Common myeloid progenitor, CD34-positive (primary cell): ENCODE data around the gene PLEKHJ1.

Experiments
- CTCF ChIA-PET: fragments of 350-600 bp; sonication (Branson Sonifier 250); formaldehyde crosslinking; loops from one replicate; lab custom pipeline; 2021; ENCODE audit warnings: antibody characterized with exemption; lab: Charles Lee
- POLR2A ChIA-PET: fragments of 350-600 bp; sonication (Branson Sonifier 250); formaldehyde crosslinking; loops from one replicate; lab custom pipeline; 2021; ENCODE audit warnings: antibody characterized with exemption; lab: Charles Lee
- DNase-seq, 3 donors: peaks; one replicate each; pipeline versions ENCODE4 v3.0.0 to v3.0.0-alpha.2; 2013
- H3K27ac ChIP-seq, 2 experiments: 1 replicate in 1 of 2; 2 replicates in 1 of 2; pipeline ENCODE4 v1.7.0; 2013; ENCODE audit warnings: inconsistent platforms in 2 of 2, low read length in 2 of 2, mild to moderate bottlenecking in 2 of 2, low read depth in 1 of 2, moderate library complexity in 1 of 2; ENCODE audit not compliant: severe bottlenecking in 2 of 2, insufficient read depth in 1 of 2, poor library complexity in 1 of 2
- H3K27me3 ChIP-seq, 5 experiments: replicated peaks in 2 of 5; 1 replicate in 3 of 5; 2 replicates in 2 of 5; pipeline versions ENCODE4 v1.6.1 to v1.7.0; 2013; ENCODE audit warnings: low read length in 4 of 5, mild to moderate bottlenecking in 2 of 5, moderate library complexity in 2 of 5, inconsistent platforms in 1 of 5; ENCODE audit not compliant: insufficient read depth in 5 of 5, control insufficient read depth in 4 of 5
- H3K36me3 ChIP-seq, 4 experiments: 1 replicate in 2 of 4; 2 replicates in 2 of 4; pipeline versions ENCODE4 v1.6.1 to v1.7.0; 2013; ENCODE audit warnings: low read length in 3 of 4, control low read depth in 1 of 4, mild to moderate bottlenecking in 1 of 4; ENCODE audit not compliant: control insufficient read depth in 4 of 4, insufficient read depth in 4 of 4
- H3K4me1 ChIP-seq, 4 experiments: 1 replicate in 3 of 4; 2 replicates in 1 of 4; pipeline versions ENCODE4 v1.6.1 to v1.7.1; 2013; ENCODE audit warnings: low read length in 3 of 4, mild to moderate bottlenecking in 3 of 4, control low read depth in 1 of 4, inconsistent platforms in 1 of 4, moderate library complexity in 1 of 4; ENCODE audit not compliant: control insufficient read depth in 4 of 4, insufficient read depth in 4 of 4; ENCODE audit errors: control extremely low read depth in 1 of 4
- H3K4me3 ChIP-seq, 7 experiments: 1 replicate in 4 of 7; 2 replicates in 3 of 7; pipeline versions ENCODE4 v1.5.1 to v1.7.0; 2013; ENCODE audit warnings: mild to moderate bottlenecking in 7 of 7, low read length in 6 of 7, moderate library complexity in 6 of 7, inconsistent platforms in 2 of 7, low read depth in 2 of 7, control low read depth in 1 of 7; ENCODE audit not compliant: insufficient read depth in 4 of 7, control insufficient read depth in 1 of 7; ENCODE audit errors: extremely low read depth in 1 of 7
- H3K9me3 ChIP-seq, 5 experiments: 1 replicate in 4 of 5; 2 replicates in 1 of 5; pipeline versions ENCODE4 v1.6.1 to v1.7.1; 2013; ENCODE audit warnings: low read length in 4 of 5, mild to moderate bottlenecking in 2 of 5, inconsistent platforms in 1 of 5, low read depth in 1 of 5, moderate library complexity in 1 of 5; ENCODE audit not compliant: control insufficient read depth in 4 of 5, insufficient read depth in 2 of 5; ENCODE audit errors: control extremely low read depth in 1 of 5
- WGBS: methylation state at CpG from one replicate; pipeline ENCODE4 v1.1.5; 2013; ENCODE audit not compliant: insufficient coverage; 5-methylcytosine and 5-hydroxymethylcytosine counted together

PLEKHJ1 gene

DNA sequence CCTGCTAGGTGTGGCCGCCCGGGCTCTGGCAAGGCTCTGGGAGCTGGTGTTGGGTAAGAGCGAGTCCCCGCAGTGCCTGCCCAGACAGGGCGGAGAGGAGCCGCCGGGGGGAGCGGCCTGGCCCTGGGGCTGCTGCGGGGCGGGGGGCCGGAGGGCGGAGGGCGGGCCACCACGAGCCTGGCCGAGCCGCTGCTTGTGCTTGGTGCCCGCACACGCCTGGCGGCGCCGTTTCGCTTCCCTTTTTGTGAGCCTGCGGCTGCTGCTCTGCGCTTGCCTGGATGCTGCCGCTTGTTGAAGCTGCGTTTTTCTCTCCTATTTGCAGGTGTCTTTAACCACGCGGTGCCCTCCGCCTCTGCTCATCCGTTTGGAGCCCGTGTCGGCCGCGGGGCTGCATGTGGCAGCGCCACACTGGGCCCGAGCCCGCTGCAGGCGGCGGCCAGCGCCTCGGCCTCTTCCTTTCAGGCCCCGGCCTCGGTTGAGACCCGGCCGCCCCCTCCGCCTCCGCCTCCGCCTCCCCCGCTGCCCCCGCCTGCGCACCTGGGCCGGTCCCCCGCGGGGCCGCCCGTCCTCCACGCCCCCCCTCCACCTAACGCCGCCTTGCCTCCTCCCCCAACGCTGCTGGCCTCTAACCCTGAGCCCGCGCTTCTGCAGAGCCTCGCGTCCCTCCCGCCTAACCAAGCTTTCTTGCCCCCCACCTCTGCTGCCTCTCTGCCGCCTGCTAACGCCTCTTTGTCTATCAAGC is 8.5 kb downstream of the PLEKHJ1 start:
- no peak for DNase-seq
- Histone ChIP-seq H3K9me3 (no peaks in the 10 kb centered on the region), H3K4me3 (no peak overlapping the region), H3K27me3 (no peaks in the 10 kb centered on the region), H3K36me3 (peaks cover 11 to 94% (median 68%) of the 10 kb centered on the region in 4 experiments), H3K4me1 (no peaks in the 10 kb centered on the region), H3K27ac (no peak overlapping the region)
- POLR2A ChIA-PET: no interaction called here
- WGBS: 96% methylated on average over 42 of the region's 67 CpGs
- CTCF ChIA-PET: interaction anchor here (1.1 to 1.4 kb wide), 2 partner anchors 11 to 14 kb away, joined by 3 read pairs; no protein-coding TSS in a partner anchor

- 98% methylated on average over 43 of the region's 53 CpGs for WGBS
- no peaks in the 10 kb centered on the region for H3K9me3 ChIP-seq
- ChIA-PET CTCF (interaction anchor here (1.1 to 1.4 kb wide), 2 partner anchors 11 to 13 kb away, joined by 3 read pairs; no protein-coding TSS in a partner anchor), POLR2A (interaction anchor here (0.5 kb wide), 1 partner anchor 67 kb away, joined by 3 read pairs; no protein-coding TSS in a partner anchor)
- H3K27me3 ChIP-seq: no peaks in the 10 kb centered on the region
- no peak overlapping the region for H3K4me3 ChIP-seq
- H3K27ac ChIP-seq: no peak overlapping the region
- no peaks in the 10 kb centered on the region for H3K4me1 ChIP-seq
- no peak for DNase-seq
- peaks cover 13 to 94% (median 71%) of the 10 kb centered on the region in 4 experiments for H3K36me3 ChIP-seq
Observed at GRCh38 chr19:2226840-2227360, 9.2 kb downstream of the PLEKHJ1 start.

GRCh38 chr19:2226051-2226839 is 9.9 kb downstream of the PLEKHJ1 start:
- DNase-seq: no peak
- Histone ChIP-seq H3K4me1 (no peaks in the 10 kb centered on the region), H3K27ac (no peak overlapping the region), H3K36me3 (peaks cover 13 to 94% (median 68%) of the 10 kb centered on the region in 4 experiments), H3K4me3 (no peak overlapping the region), H3K9me3 (no peaks in the 10 kb centered on the region), H3K27me3 (no peaks in the 10 kb centered on the region)
- POLR2A ChIA-PET: interaction anchor here (0.5 kb wide), 1 partner anchor 66 kb away, joined by 3 read pairs; no protein-coding TSS in a partner anchor
- WGBS: 95% methylated on average over 53 of the region's 59 CpGs
- CTCF ChIA-PET: interaction anchor here (1.1 kb wide), 1 partner anchor 13 kb away, joined by 3 read pairs; no protein-coding TSS in a partner anchor

DNA sequence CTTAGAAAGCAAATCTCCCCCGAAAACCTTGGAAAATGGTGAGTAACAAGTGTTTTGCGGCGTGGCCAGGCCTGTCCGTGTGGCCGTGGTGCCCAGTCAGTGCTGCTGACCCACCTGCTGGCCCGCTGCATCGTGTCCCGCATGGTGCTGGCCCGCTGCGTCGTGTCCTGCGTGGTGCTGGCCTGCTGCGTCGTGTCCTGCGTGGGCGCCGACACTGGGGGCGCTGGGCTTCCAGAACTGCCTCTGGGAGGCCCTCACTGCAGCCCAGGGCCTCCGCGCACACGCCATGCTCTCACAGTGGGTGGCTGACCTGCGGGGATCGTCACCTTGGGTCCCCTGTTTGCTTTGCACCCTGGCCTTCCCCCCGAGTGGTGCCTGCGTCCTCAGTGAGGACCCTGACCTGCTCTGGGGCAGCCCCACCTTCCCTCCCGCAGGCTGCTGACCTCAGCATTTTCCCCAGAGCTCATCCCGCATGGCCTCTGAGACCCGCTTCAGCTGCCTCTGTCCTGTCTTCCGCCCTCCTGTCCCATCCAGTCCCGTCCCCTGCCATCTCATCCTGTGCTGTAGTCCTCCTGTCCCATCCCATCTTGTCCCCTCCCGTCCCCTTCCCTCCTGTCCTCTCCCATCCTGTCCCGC is 10.6 kb downstream of the PLEKHJ1 start:
- Histone ChIP-seq H3K4me1 (no peaks in the 10 kb centered on the region), H3K4me3 (no peak overlapping the region), H3K27ac (no peak overlapping the region), H3K27me3 (no peaks in the 10 kb centered on the region), H3K9me3 (no peaks in the 10 kb centered on the region), H3K36me3 (peaks cover 13 to 91% (median 67%) of the 10 kb centered on the region in 4 experiments)
- POLR2A ChIA-PET: no interaction called here
- no peak for DNase-seq
- 98% methylated on average over 30 of the region's 32 CpGs for WGBS
- CTCF ChIA-PET: interaction anchor here (1.2 kb wide), 1 partner anchor 8 kb away, joined by 6 read pairs; no protein-coding TSS in a partner anchor

DNA sequence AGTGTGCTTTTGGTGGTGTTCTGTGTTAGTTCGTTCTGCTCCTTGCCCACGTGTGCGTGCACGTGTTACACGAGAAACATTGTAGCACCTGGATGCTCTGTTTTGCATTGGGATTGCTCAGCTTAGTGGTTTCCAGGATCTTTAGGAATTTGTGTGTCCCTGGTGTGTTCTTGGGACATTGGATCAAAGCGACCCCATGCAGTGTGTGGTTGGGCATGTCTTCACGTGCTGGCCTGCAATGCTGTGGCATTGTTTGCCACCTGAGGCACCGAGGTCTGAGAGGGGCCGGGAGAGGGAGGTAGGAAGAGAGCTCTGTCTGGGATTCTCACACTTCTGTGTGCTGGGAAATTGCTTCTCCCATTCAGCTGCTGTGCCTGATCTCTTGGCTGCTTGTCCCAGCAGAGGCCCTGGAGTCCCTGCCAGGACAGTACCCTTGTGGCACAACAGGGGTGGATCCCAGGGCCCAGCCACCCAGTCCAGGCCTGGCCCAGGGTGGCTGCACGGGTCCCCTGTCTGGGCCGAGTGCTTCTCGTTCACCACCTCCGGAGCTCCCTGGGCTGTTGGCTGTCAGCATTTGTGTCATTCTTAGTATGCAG is 11.3 kb downstream of the PLEKHJ1 start:
- no peaks in the 10 kb centered on the region for H3K4me1 ChIP-seq
- ChIA-PET POLR2A (no interaction called here), CTCF (interaction anchor here (1.2 kb wide), 1 partner anchor 8 kb away, joined by 6 read pairs; no protein-coding TSS in a partner anchor)
- H3K9me3 ChIP-seq: no peaks in the 10 kb centered on the region
- no peak overlapping the region for H3K27ac ChIP-seq
- no peak overlapping the region for H3K4me3 ChIP-seq
- no peaks in the 10 kb centered on the region for H3K27me3 ChIP-seq
- no peak for DNase-seq
- peaks cover 13 to 91% (median 65%) of the 10 kb centered on the region in 4 experiments for H3K36me3 ChIP-seq
- 94% methylated on average over 13 of the region's 13 CpGs for WGBS

GRCh38 chr19:2223959-2224358 is 12.2 kb downstream of the PLEKHJ1 start:
- no peaks in the 10 kb centered on the region for H3K9me3 ChIP-seq
- POLR2A ChIA-PET: no interaction called here
- H3K36me3 ChIP-seq: peaks cover 16 to 91% (median 60%) of the 10 kb centered on the region in 4 experiments
- no peak overlapping the region for H3K4me3 ChIP-seq
- no peaks in the 10 kb centered on the region for H3K27me3 ChIP-seq
- 94% methylated on average over 11 of the region's 14 CpGs for WGBS
- H3K27ac ChIP-seq: no peak overlapping the region
- DNase-seq: peak in 2 of 3 donors; percentile 15 to 35
- H3K4me1 ChIP-seq: no peaks in the 10 kb centered on the region
- CTCF ChIA-PET: no interaction called here
